ENCODE measurements around the gene STEAP3.

DNA sequence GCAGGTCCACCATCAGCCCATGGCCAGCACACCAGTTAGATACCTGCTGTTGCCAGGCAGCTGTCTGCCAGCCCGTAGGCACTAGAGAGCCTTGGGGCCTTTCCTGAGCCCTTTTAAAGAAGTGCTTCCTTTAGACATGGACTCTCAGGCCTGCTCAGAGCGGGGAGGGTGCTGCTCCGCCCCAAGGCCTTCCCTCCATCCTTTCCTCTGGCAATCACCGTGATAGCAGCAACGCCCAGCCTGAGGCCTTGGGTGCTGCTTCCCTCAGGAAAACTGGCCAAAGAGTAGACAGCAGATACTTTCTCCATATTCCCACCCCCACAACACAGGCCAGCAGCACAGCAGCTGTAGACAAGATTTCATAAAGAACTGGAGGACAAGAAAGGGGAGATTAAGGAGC is 42.7 kb upstream of the STEAP3 start:
- TF ChIP-seq CTCF (IDR thresholded peaks at IDR 0.05) (no peak), POLR2AphosphoS5 (IDR thresholded peaks at IDR 0.05) (no peak), POLR2A (IDR thresholded peaks at IDR 0.05) (no peak), EP300 (IDR thresholded peaks at IDR 0.05) (no peak)
